Cardiac muscle cell (in vitro differentiated cells and primary cell): ENCODE measurements around the gene TAS2R16. TPM values are rescaled to one million over a fixed set of nuclear protein-coding genes. Genes with fewer than 3 reads are reported as not detected.
"Not testable (repeated sequence)": the region's sequence is repeated elsewhere in the genome, so short reads cannot be mapped to it uniquely, and the experiment has no call there.

Experiments used
- DNase-seq, 2 donors: peaks; one replicate each; pipeline versions ENCODE4 v3.0.0 to v3.0.0-alpha.2; 2010 to 2017; ENCODE audit warnings: low read depth in 1 of 2, low spot score in 1 of 2
- H3K27ac ChIP-seq: fragments of 200-600 bp; sonication (generic); 2 replicates; pipeline ENCODE4 v1.5.1; 2016
- H3K27me3 ChIP-seq: fragments of 200-600 bp; sonication (generic); 2 replicates; pipeline ENCODE4 v1.6.0; 2016; ENCODE audit warnings: control low read depth
- H3K36me3 ChIP-seq: fragments of 200-600 bp; sonication (generic); 2 replicates; pipeline ENCODE4 v1.5.1; 2016; ENCODE audit warnings: control low read depth
- H3K4me1 ChIP-seq: fragments of 200-600 bp; sonication (generic); 2 replicates; pipeline ENCODE4 v1.8.1; 2017; ENCODE audit warnings: low read depth, mild to moderate bottlenecking, mixed run types
- H3K4me3 ChIP-seq: fragments of 200-600 bp; sonication (generic); 2 replicates; pipeline ENCODE4 v1.5.1; 2016; ENCODE audit warnings: mild to moderate bottlenecking
- H3K9me3 ChIP-seq: fragments of 200-600 bp; sonication (generic); 2 replicates; pipeline ENCODE4 v1.5.1; 2017; ENCODE audit warnings: low read depth, mild to moderate bottlenecking, control low read depth
- polyA plus RNA-seq: library from polyadenylated mRNA; unstranded; fragments of >200 nt; fragmentation: Nextera tagmentation; extraction: Ambion mirVana; gene quantifications from 2 replicates; pipeline ENCODE4 v1.2.1, GENCODE V29; 2016
- total RNA-seq: library from RNA; depleted of rRNA; stranded (reverse); fragments of >200 nt; gene quantifications from 2 replicates; pipeline ENCODE4 v1.2.3, GENCODE V29; 2016
- TF ChIP-seq, protein P1 (sequence below): IDR thresholded peaks from 2 replicates; pipeline ENCODE4 v1.5.1; 2012; ENCODE audit warnings: low read depth, mild to moderate bottlenecking, low read length

TAS2R16 gene
- total and polyA plus RNA-seq, 2 experiments from 2014 or later = not detected

DNA sequence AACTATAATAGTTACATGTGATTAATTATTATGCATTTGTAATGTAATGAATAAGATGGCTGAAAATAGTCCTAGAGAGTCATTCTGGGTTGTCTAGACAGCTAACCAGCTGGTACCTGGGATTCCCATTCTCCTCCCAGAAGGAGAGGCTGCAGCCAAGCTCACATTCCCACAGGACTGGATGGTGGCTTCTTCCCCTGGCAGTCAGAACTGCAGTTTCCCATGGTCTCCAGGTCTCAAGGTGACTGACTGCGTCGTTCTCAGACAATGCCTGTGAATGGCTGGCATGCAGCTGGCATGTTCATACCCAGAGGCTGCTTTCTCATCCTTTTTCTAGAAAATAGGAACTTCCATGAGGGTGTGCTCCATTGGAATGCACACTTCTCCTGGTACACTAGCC, 21.3 kb downstream of the TAS2R16 start:
- no peak overlapping the region for H3K4me3 ChIP-seq
- no peaks in the 10 kb centered on the region for H3K36me3 ChIP-seq
- DNase-seq = no peak
- peaks cover 7% of the 10 kb centered on the region for H3K4me1 ChIP-seq
- no peaks in the 10 kb centered on the region for H3K9me3 ChIP-seq
- H3K27ac ChIP-seq = no peak overlapping the region
- TF ChIP-seq, protein P1, sequence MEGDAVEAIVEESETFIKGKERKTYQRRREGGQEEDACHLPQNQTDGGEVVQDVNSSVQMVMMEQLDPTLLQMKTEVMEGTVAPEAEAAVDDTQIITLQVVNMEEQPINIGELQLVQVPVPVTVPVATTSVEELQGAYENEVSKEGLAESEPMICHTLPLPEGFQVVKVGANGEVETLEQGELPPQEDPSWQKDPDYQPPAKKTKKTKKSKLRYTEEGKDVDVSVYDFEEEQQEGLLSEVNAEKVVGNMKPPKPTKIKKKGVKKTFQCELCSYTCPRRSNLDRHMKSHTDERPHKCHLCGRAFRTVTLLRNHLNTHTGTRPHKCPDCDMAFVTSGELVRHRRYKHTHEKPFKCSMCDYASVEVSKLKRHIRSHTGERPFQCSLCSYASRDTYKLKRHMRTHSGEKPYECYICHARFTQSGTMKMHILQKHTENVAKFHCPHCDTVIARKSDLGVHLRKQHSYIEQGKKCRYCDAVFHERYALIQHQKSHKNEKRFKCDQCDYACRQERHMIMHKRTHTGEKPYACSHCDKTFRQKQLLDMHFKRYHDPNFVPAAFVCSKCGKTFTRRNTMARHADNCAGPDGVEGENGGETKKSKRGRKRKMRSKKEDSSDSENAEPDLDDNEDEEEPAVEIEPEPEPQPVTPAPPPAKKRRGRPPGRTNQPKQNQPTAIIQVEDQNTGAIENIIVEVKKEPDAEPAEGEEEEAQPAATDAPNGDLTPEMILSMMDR = no peak
- H3K27me3 ChIP-seq = no peaks in the 10 kb centered on the region

DNA sequence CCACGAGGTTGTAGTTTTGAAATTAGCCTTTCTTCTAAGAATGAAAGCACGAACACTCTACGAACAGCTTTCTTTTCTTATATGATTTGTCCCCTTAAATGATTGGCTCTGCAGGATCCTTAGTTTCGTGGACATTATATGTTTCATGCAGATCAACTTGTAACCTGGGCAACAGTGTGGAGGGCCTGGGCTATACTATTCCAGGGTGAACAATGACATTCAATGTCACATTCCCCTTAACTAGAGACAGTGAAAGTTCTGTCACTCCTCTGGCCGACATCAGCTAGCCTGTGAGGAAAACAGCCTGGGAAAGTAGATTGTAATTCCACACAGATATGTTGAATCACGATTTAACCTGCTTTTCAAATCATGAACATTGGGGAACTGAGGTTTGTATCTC, 23.4 kb downstream of the TAS2R16 start:
- Histone ChIP-seq H3K4me1 (peaks cover 7% of the 10 kb centered on the region), H3K36me3 (no peaks in the 10 kb centered on the region), H3K27me3 (no peaks in the 10 kb centered on the region), H3K4me3 (no peak overlapping the region), H3K27ac (no peak overlapping the region), H3K9me3 (no peaks in the 10 kb centered on the region)
- TF ChIP-seq, protein P1 = no peak
- peak in 1 of 2 donors; percentile 7 for DNase-seq

DNA sequence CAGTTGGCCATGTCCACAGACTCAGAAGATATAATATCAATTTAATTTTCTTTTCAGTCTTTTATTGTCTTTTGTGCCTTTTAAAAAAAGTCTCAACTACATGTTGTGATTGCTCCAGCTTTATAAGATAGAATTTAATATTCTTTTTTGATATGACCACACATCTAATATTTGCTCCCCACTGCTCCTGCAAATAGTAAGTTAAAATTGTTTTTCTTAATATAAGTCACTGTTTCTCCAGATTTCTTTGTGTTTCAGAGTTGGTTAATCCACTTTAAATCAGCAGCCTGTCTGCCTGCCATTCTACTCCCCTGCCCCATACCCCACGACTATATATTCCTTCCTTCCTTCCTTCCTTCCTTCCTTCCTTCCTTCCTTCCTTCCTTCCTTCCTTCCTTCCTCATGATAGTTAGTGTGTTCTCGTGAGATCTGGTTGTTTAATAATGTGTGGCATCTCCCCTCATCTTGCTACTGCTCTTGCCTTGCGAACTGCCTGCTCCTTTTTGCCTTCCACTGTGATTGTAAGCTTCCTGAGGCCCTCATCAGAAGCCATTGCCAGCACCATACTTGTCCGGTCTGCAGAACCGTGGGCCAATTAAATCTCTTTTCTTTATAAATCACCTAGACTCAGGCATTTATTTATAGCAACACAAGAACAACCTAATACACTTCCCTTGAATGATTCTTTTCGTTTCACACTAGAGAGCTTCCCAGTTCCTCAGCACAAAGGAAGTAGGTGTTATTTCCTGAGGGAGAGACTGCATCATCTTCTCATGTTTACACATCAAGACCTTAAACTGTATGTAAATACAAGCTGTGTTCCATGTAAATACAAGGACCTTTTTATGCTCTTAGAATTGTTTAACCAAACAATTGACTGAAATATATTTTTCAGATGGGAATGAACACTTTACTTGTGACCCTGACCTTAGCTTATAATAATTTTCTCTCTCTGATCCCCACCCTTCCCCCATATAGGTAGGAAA, 24.5 kb downstream of the TAS2R16 start:
- no peak overlapping the region for H3K4me3 ChIP-seq
- DNase-seq = no peak
- H3K4me1 ChIP-seq = peaks cover 7% of the 10 kb centered on the region
- TF ChIP-seq, protein P1 = no peak
- H3K36me3 ChIP-seq = no peaks in the 10 kb centered on the region
- H3K9me3 ChIP-seq = no peaks in the 10 kb centered on the region
- no peak overlapping the region for H3K27ac ChIP-seq
- H3K27me3 ChIP-seq = no peaks in the 10 kb centered on the region

DNA sequence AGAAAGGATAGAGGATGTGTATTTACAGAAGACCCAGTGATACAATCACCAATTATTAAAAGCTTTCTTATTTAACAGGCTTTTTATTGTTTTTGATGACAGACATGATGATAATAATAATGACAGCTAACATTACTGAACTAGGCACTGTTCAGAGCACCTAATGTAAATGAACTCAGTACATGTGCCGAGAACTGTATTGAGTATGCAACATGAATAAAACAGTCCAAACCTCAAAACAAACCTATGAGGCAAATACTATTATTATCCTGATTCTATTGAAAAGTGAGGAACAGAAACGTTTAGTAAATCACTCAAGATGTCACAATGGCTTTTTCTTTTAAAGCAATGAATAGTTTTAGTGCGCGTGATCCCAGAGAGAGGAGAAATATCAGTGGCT, 27.1 kb downstream of the TAS2R16 start:
- Histone ChIP-seq H3K27ac (no peak overlapping the region), H3K4me1 (peaks cover 7% of the 10 kb centered on the region), H3K36me3 (no peaks in the 10 kb centered on the region), H3K9me3 (no peaks in the 10 kb centered on the region), H3K4me3 (no peak overlapping the region), H3K27me3 (no peaks in the 10 kb centered on the region)
- TF ChIP-seq, protein P1 = no peak
- DNase-seq = no peak

DNA sequence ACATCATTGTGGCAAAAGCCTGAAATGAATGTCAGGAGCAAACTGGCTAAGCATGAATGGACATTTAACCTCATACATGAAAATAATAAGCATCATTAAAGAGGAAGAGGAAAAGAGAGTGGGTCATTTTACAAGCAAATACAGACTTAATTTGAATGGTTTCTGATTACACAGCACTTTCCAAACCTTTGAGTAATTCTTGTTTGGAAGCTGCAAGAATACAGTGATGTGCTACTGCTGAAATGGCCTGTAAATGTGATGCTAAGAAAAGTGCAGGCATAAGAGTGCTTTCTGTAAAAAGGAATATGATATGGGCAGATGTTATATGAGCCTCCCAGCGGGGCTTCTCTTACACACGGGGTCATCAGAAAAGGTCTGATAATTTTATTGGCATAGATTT, 30.2 kb downstream of the TAS2R16 start:
- Histone ChIP-seq H3K4me1 (no peaks in the 10 kb centered on the region), H3K9me3 (no peaks in the 10 kb centered on the region), H3K4me3 (no peak overlapping the region), H3K27me3 (no peaks in the 10 kb centered on the region), H3K36me3 (no peaks in the 10 kb centered on the region), H3K27ac (no peak overlapping the region)
- TF ChIP-seq, protein P1 = no peak
- DNase-seq = no peak

DNA sequence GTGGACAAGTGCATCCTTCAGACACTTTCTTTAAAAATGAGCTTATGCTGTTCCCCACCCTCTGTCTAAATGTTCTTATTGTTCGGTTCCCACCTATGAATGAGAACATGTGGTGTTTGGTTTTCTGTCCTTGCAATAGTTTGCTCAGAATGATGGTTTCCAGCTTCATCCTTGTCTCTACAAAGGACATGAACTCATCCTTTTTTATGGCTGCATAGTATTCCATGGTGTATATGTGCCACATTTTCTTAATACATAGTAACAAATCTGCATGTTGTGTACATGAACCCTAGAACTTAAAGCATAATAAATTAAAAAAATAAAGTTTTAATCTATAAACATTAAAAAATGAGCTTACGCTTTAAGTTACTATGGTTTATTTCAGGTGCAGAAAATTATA, 41.8 kb downstream of the TAS2R16 start:
- not testable (repeated sequence) for H3K4me1 ChIP-seq, H3K36me3 ChIP-seq, H3K9me3 ChIP-seq, H3K4me3 ChIP-seq, DNase-seq, H3K27me3 ChIP-seq, H3K27ac ChIP-seq
